Sigmoid colon (tissue), 7 donors: Measurements from ENCODE around the gene CR1L. TPM values are rescaled to one million over a fixed set of nuclear protein-coding genes. Genes with fewer than 3 reads are reported as not detected.

ENCODE experiments used
- DNase-seq: peaks from one replicate; pipeline ENCODE4 v3.0.0-alpha.2; 2019
- H3K27ac ChIP-seq, 4 donors: fragments of 200-600 bp; sonication (generic); one replicate each; pipeline ENCODE4 v1.5.1; 2016 to 2019; ENCODE audit warnings: mild to moderate bottlenecking in 1 of 4
- H3K27me3 ChIP-seq, 3 donors: fragments of 200-600 bp; sonication (generic); one replicate each; pipeline ENCODE4 v1.5.1; 2019; ENCODE audit warnings: mild to moderate bottlenecking in 1 of 3
- H3K36me3 ChIP-seq, 4 donors: fragments of 200-600 bp; sonication (generic); one replicate each; pipeline ENCODE4 v1.5.1; 2016 to 2019
- H3K4me1 ChIP-seq, 4 donors: fragments of 200-600 bp; sonication (generic); one replicate each; pipeline ENCODE4 v1.5.1; 2017 to 2019
- H3K4me3 ChIP-seq, 4 donors: fragments of 200-600 bp; sonication (generic); one replicate each; pipeline ENCODE4 v1.5.1; 2017 to 2019; ENCODE audit warnings: mild to moderate bottlenecking in 2 of 4, moderate library complexity in 1 of 4
- H3K9me3 ChIP-seq, 4 donors: fragments of 200-600 bp in 3 of 4; sonication (generic) in 3 of 4; one replicate each; pipeline versions ENCODE4 v1.5.1 to v1.6.1; 2013 to 2019
- EP300 ChIP-seq, 4 donors: sonication (generic); formaldehyde crosslinking; IDR thresholded peaks; one replicate each; pipeline ENCODE4 v1.6.1; 2017; ENCODE audit warnings: antibody characterized with exemption in 4 of 4
- POLR2A ChIP-seq, 2 donors: fragments of 450-650 bp; IDR thresholded peaks; one replicate each; pipeline ENCODE4 v1.6.1; 2016; ENCODE audit warnings: antibody characterized with exemption in 2 of 2, mild to moderate bottlenecking in 2 of 2, moderate library complexity in 2 of 2
- POLR2AphosphoS5 ChIP-seq, 4 donors: sonication (generic); formaldehyde crosslinking; IDR thresholded peaks; one replicate each; pipeline ENCODE4 v1.6.1; 2017; ENCODE audit warnings: antibody characterized with exemption in 4 of 4
- WGBS, 2 donors: extraction: QIAGEN DNeasy Blood & Tissue Kit; methylation state at CpG; one replicate each; pipeline ENCODE4 v1.1.7; 2013; 5-methylcytosine and 5-hydroxymethylcytosine counted together
- intact Hi-C: fragments of 100-400 bp; cut with DNase I; formaldehyde crosslinking; loops from one replicate; pipeline ENCODE4 v1.15.1; 2023
- polyA plus RNA-seq, 3 donors: library from polyadenylated mRNA; stranded (reverse); fragments of 200-250 nt; gene quantifications; one replicate each; pipeline ENCODE4 v1.2.3, GENCODE V29; 2013
- total RNA-seq, 4 donors: library from RNA; depleted of rRNA; stranded (reverse); fragments of >200 nt; gene quantifications; one replicate each; pipeline ENCODE4 v1.1.0, GENCODE V29; 2016
- TF ChIP-seq, protein P1 (sequence below), 4 experiments: fragments of 450-650 bp in 3 of 4; fragments of 200-600 bp in 1 of 4; IDR thresholded peaks; one replicate each; pipeline ENCODE4 v1.5.1; 2016 to 2019; ENCODE audit warnings: antibody characterized with exemption in 4 of 4, mild to moderate bottlenecking in 3 of 4, moderate library complexity in 2 of 4
- donor health status: healthy with polysubstance abuse.
- donor health status: Bipolar disorder and iron deficiency.
- donor health status: healthy.

The CR1L gene
- total and polyA plus RNA-seq, 7 donors, result 0.73 TPM; not detected in 6

DNA sequence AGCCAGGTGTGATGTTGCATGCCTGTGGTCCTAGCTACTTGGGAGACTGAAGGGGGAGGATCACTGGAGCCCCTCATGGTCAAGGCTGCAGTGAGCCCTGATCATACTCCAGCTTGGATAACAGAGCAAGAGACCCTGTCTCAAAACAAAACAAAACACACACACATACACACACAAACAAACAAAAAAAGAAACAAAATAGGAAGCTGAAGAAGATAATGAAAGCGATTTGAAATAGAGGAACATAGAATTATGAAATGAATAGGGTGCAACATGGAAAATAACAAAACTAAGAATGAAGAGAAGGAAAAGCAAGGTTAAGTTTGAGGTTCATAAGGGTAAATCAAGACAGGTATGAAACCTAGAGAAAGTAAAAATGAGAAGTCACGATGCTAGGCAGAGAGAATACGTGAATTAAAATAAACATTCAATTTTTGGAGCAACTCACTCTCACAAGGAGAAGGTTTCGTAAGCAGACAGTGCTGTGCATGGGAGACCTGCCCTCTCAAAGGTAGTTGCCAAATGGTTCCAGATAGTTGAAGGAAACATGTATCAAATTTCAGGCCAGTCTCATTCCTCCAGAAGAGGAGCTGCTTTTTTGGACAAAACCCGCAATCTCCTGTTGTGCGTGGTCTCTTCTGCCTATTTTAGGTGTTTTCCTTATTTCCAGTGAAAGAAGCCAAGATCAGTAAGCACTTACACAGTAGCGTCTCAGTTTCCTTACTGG is 110.2 kb downstream of the CR1L start:
- intact Hi-C loops, result loop anchor here (5.0 kb wide), 2 partner anchors 42 to 703 kb away; partner anchors contain the start of genes PFKFB2 and YOD1
- Histone ChIP-seq H3K4me1 (peaks cover 0 to 50% (median 42%) of the 10 kb centered on the region in 4 donors), H3K9me3 (no peaks in the 10 kb centered on the region), H3K36me3 (peaks cover 0 to 33% (median 12%) of the 10 kb centered on the region in 4 donors), H3K4me3 (no peak overlapping the region), H3K27me3 (no peaks in the 10 kb centered on the region), H3K27ac (no peak overlapping the region)
- 66 to 78% methylated on average over 7 of the region's 7 CpGs for WGBS, 2 donors
- TF ChIP-seq EP300 (IDR thresholded peaks at IDR 0.05) (no peak), POLR2A (IDR thresholded peaks at IDR 0.05) (no peak), POLR2AphosphoS5 (IDR thresholded peaks at IDR 0.05) (no peak)
- TF ChIP-seq, protein P1, sequence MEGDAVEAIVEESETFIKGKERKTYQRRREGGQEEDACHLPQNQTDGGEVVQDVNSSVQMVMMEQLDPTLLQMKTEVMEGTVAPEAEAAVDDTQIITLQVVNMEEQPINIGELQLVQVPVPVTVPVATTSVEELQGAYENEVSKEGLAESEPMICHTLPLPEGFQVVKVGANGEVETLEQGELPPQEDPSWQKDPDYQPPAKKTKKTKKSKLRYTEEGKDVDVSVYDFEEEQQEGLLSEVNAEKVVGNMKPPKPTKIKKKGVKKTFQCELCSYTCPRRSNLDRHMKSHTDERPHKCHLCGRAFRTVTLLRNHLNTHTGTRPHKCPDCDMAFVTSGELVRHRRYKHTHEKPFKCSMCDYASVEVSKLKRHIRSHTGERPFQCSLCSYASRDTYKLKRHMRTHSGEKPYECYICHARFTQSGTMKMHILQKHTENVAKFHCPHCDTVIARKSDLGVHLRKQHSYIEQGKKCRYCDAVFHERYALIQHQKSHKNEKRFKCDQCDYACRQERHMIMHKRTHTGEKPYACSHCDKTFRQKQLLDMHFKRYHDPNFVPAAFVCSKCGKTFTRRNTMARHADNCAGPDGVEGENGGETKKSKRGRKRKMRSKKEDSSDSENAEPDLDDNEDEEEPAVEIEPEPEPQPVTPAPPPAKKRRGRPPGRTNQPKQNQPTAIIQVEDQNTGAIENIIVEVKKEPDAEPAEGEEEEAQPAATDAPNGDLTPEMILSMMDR (IDR thresholded peaks at IDR 0.05), result no peak
- no peak for DNase-seq

DNA sequence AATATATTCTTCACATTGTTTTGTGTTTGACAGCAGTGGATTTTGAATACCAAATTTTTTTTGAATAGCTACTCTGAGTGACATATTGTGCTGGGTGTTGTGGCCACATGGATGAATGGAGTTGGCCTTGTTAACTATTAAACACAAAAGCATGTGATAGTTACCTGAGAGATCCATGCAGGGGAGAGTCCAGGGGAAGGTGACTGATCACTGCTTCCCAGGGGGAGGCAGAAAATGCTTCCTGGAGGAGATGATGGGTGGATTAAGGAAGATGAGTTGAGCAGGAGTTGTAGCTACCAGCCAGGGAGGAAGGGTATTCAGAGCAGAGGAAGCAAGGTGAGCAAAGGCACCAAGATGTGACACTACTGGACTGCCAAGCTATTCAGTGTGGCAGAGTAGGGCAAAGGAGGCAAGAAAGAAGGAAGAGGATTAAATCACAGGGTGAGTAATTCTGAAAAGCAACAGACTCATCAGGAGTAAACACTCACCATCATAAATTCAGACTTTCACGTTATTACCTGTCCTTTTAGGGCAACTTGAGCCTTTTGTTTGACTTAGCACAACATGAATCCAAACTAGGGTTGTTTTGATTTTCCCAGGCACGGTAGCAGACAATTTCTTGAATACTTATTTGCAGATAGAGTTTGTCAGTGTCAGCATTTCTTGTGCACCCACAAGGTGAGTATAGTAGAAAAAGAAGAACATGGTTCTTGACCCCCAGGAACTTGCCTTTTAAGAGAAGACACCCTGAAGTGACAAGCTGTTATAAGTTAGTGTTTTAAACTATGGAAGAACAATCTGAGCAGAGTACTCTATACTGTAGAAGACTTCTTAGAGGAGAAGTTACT is 111.1 kb downstream of the CR1L start:
- TF ChIP-seq POLR2A (IDR thresholded peaks at IDR 0.05) (no peak), POLR2AphosphoS5 (IDR thresholded peaks at IDR 0.05) (no peak), EP300 (IDR thresholded peaks at IDR 0.05) (no peak)
- TF ChIP-seq, protein P1 (IDR thresholded peaks at IDR 0.05), result no peak
- intact Hi-C loops, result no loop called here
- no peak overlapping the region for H3K4me3 ChIP-seq
- no peak for DNase-seq
- peaks cover 0 to 41% (median 15%) of the 10 kb centered on the region in 4 donors for H3K36me3 ChIP-seq
- no peaks in the 10 kb centered on the region for H3K9me3 ChIP-seq
- no peak overlapping the region for H3K27ac ChIP-seq
- 9 to 52% methylated on average over 2 of the region's 2 CpGs for WGBS, 2 donors
- peaks cover 0 to 43% (median 38%) of the 10 kb centered on the region in 4 donors for H3K4me1 ChIP-seq
- no peaks in the 10 kb centered on the region for H3K27me3 ChIP-seq

DNA sequence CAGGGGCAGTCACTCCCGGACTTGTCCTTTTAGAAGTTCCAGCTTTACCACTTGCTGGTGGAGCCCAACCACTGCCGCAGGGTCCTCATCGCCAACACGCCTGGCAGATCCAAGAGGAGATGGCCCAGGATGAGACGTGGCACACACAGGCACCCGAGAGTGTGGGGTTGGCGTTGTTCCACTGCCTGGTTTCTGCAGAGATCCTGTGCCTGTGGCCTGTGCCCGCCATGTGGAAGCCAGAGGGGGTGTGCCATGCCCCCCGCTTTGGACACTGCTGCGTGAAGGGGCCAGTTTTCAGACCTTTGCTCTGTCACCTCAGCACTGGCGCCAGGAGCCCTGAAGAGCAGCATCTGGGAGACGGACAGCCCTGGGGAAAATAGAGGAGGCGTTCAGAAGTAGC is 117.7 kb downstream of the CR1L start:
- peak; percentile 62 for DNase-seq
- no peak for TF ChIP-seq EP300 (IDR thresholded peaks at IDR 0.05)
- TF ChIP-seq POLR2A (IDR thresholded peaks at IDR 0.05), result no peak
- no peak for TF ChIP-seq POLR2AphosphoS5 (IDR thresholded peaks at IDR 0.05)
- TF ChIP-seq, protein P1 (IDR thresholded peaks at IDR 0.05), result no peak
- Histone ChIP-seq H3K9me3 (no peaks in the 10 kb centered on the region), H3K27me3 (no peaks in the 10 kb centered on the region), H3K36me3 (peaks cover 0 to 82% (median 32%) of the 10 kb centered on the region in 4 donors), H3K4me3 (no peak overlapping the region), H3K4me1 (no peaks in the 10 kb centered on the region), H3K27ac (no peak overlapping the region)
- intact Hi-C loops, result no loop called here
- WGBS, 2 donors, result 95 to 97% methylated on average over 13 of the region's 13 CpGs

DNA sequence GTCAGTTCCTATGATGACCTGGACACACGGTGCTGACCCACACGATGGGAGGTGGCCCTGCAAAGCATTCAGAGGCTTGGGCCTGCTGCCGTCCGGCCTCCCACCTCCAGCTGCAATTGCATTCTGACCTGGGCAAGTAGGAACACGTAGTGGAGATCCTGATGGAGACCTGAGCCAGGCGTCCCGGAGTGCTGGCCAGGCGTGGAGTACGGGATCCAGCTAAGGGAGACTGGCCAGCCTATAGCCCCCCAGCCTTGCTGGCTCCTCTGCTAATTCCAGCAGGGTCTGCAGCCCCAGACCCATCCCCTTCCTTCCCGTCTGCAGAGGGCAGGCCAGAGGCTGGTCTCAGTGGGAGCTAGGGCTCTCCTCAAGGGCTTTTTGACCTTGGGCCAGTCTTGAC is 118.2 kb downstream of the CR1L start:
- Histone ChIP-seq H3K27me3 (no peaks in the 10 kb centered on the region), H3K4me1 (no peaks in the 10 kb centered on the region), H3K9me3 (no peaks in the 10 kb centered on the region), H3K36me3 (peaks cover 0 to 77% (median 30%) of the 10 kb centered on the region in 4 donors), H3K27ac (no peak overlapping the region), H3K4me3 (no peak overlapping the region)
- TF ChIP-seq, protein P1 (IDR thresholded peaks at IDR 0.05), result no peak
- no peak for TF ChIP-seq POLR2A (IDR thresholded peaks at IDR 0.05)
- TF ChIP-seq POLR2AphosphoS5 (IDR thresholded peaks at IDR 0.05), result no peak
- no peak for TF ChIP-seq EP300 (IDR thresholded peaks at IDR 0.05)
- no peak for DNase-seq
- intact Hi-C loops, result no loop called here
- 96 to 97% methylated on average over 10 of the region's 10 CpGs for WGBS, 2 donors
